Adrenal gland (tissue), 12 donors: ENCODE data around the gene SCRN1. TPM values are rescaled to one million over a fixed set of nuclear protein-coding genes. Genes with fewer than 3 reads are reported as not detected.
"Not testable (repeated sequence)": the region's sequence is repeated elsewhere in the genome, so short reads cannot be mapped to it uniquely, and the experiment has no call there.

Experiments
- DNase-seq, 7 donors: peaks; one replicate each; pipeline ENCODE4 v3.0.0-alpha.2; 2019 to 2020
- H3K27ac ChIP-seq, 5 donors: fragments of 200-600 bp; sonication (generic) in 4 of 5; 1 replicate in 3 of 5; 2 replicates in 2 of 5; pipeline versions ENCODE4 v1.5.1 to v1.8.0; 2016 to 2020; ENCODE audit warnings: mild to moderate bottlenecking in 1 of 5
- H3K27me3 ChIP-seq: fragments of 200-600 bp; 2 replicates; pipeline ENCODE4 v1.8.0; 2021
- H3K36me3 ChIP-seq, 2 donors: fragments of 200-600 bp; replicated peaks in 1 of 2; 1 replicate in 1 of 2; 2 replicates in 1 of 2; pipeline versions ENCODE4 v1.5.1 to v1.8.0; 2018 to 2022
- H3K4me1 ChIP-seq, 2 donors: fragments of 200-600 bp; replicated peaks in 1 of 2; 1 replicate in 1 of 2; 2 replicates in 1 of 2; pipeline versions ENCODE4 v1.5.1 to v1.8.0; 2018 to 2021
- H3K4me3 ChIP-seq, 4 donors: fragments of 200-600 bp; sonication (generic) in 3 of 4; one replicate each; pipeline ENCODE4 v1.5.1; 2016 to 2018
- H3K9me3 ChIP-seq, 3 donors: fragments of 200-600 bp; sonication (generic) in 1 of 3; replicated peaks in 1 of 3; 1 replicate in 2 of 3; 2 replicates in 1 of 3; pipeline versions ENCODE4 v1.5.1 to v1.8.0; 2016 to 2021
- CTCF ChIP-seq, 6 experiments: fragments of 450-650 bp in 4 of 6; fragments of 200-600 bp in 2 of 6; sonication (generic) in 1 of 6; IDR thresholded peaks; 1 replicate in 5 of 6; 2 replicates in 1 of 6; pipeline versions ENCODE4 v1.5.1 to v1.8.0; 2016 to 2021; ENCODE audit warnings: antibody characterized with exemption in 6 of 6, mild to moderate bottlenecking in 2 of 6, moderate library complexity in 1 of 6
- POLR2A ChIP-seq, 2 donors: fragments of 450-650 bp; IDR thresholded peaks; one replicate each; pipeline ENCODE4 v1.6.1; 2017; ENCODE audit warnings: antibody characterized with exemption in 2 of 2, mild to moderate bottlenecking in 2 of 2, moderate library complexity in 1 of 2
- WGBS, 4 donors: extraction: QIAGEN DNeasy Blood & Tissue Kit in 2 of 4; methylation state at CpG; one replicate each; pipeline versions ENCODE4 v1.1.5 to v1.1.7; 2013 to 2017; 5-methylcytosine and 5-hydroxymethylcytosine counted together
- intact Hi-C, 2 donors: fragments of 100-400 bp; cut with DNase I; formaldehyde crosslinking; loops; one replicate each; pipeline versions ENCODE4 v1.14.1 to v1.15.0; 2022 to 2023
- polyA plus RNA-seq, 3 donors: library from polyadenylated mRNA; stranded (reverse); fragments of 200-250 nt in 2 of 3; fragments of 350-450 nt in 1 of 3; fragmentation: Illumina TruSeq in 1 of 3; extraction: RNeasy Lipid Tissue Mini Kit (QIAGEN cat#74804) in 1 of 3; gene quantifications; one replicate each; pipeline ENCODE4 v1.2.3, GENCODE V29; 2013 to 2014
- total RNA-seq, 9 donors: library from RNA; depleted of rRNA in 4 of 9; stranded (reverse); fragments of >200 nt in 4 of 9; fragments of 120-200 nt in 1 of 9; fragmentation: NEBNext Ultra II Directional in 1 of 9; extraction: Animal tissue kit (Norgen Biotek cat#: 25700) in 1 of 9; gene quantifications; one replicate each; pipeline versions ENCODE4 v1.1.0 to v1.2.4, GENCODE V29; 2013 to 2023
- donor health status: healthy with polysubstance abuse.
- donor health status: Bipolar disorder and iron deficiency.
- donor health status: DM: yes; HTN: yes; CAD: no.
- donor health status: DM: no; HTN: no; CAD: no.
- donor health status: DM: no; HTN: no; CAD: no.
- donor health status: DM: yes; HTN: yes; CAD: no.

Gene SCRN1
- total and polyA plus RNA-seq, 12 donors, result 8.2 to 75.9 (median 50.2) TPM

GRCh38 chr7:29892231-29892630 lies 97.4 kb downstream of the SCRN1 start:
- Histone ChIP-seq H3K9me3 (no peaks in the 10 kb centered on the region), H3K4me1 (no peaks in the 10 kb centered on the region), H3K27ac (no peak overlapping the region), H3K27me3 (no peaks in the 10 kb centered on the region), H3K36me3 (no peaks in the 10 kb centered on the region), H3K4me3 (no peak overlapping the region)
- TF ChIP-seq CTCF (IDR thresholded peaks at IDR 0.05) (no peak), POLR2A (IDR thresholded peaks at IDR 0.05) (no peak)
- no peak for DNase-seq
- 83 to 97% (median 90%) methylated on average over 4 to 5 of the region's 5 CpGs for WGBS, 4 donors
- intact Hi-C loops, result no loop called here

GRCh38 chr7:29891766-29892165 lies 97.8 kb downstream of the SCRN1 start:
- no peak overlapping the region for H3K4me3 ChIP-seq
- intact Hi-C loops, result no loop called here
- H3K9me3 ChIP-seq, result no peaks in the 10 kb centered on the region
- no peaks in the 10 kb centered on the region for H3K27me3 ChIP-seq
- no peak for DNase-seq
- no peaks in the 10 kb centered on the region for H3K4me1 ChIP-seq
- no peaks in the 10 kb centered on the region for H3K36me3 ChIP-seq
- no peak overlapping the region for H3K27ac ChIP-seq
- TF ChIP-seq CTCF (IDR thresholded peaks at IDR 0.05) (no peak), POLR2A (IDR thresholded peaks at IDR 0.05) (no peak)
- 70 to 84% (median 80%) methylated on average over 3 to 4 of the region's 4 CpGs for WGBS, 4 donors

- intact Hi-C loops, H3K9me3 ChIP-seq, H3K4me1 ChIP-seq, H3K27ac ChIP-seq, H3K4me3 ChIP-seq, H3K36me3 ChIP-seq, DNase-seq, H3K27me3 ChIP-seq: not testable (repeated sequence)
- WGBS, 4 donors, result 70 to 84% (median 82%) methylated on average over 2 to 12 of the region's 14 CpGs; no CpG with 5 or more reads in 1 of the 4 donors
Measured at GRCh38 chr7:29890786-29891185, 98.8 kb downstream of the SCRN1 start.

GRCh38 chr7:29890251-29890650 lies 99.3 kb downstream of the SCRN1 start:
- Histone ChIP-seq H3K27me3 (no peaks in the 10 kb centered on the region), H3K36me3 (no peaks in the 10 kb centered on the region), H3K4me3 (no peak overlapping the region), H3K4me1 (no peaks in the 10 kb centered on the region), H3K27ac (no peak overlapping the region), H3K9me3 (no peaks in the 10 kb centered on the region)
- 84 to 96% (median 92%) methylated on average over 4 of the region's 4 CpGs for WGBS, 4 donors
- DNase-seq, result no peak
- TF ChIP-seq POLR2A (IDR thresholded peaks at IDR 0.05) (no peak), CTCF (IDR thresholded peaks at IDR 0.05) (no peak)
- intact Hi-C loops, result no loop called here

GRCh38 chr7:29889288-29889687 lies 100.3 kb downstream of the SCRN1 start:
- TF ChIP-seq CTCF (IDR thresholded peaks at IDR 0.05) (no peak), POLR2A (IDR thresholded peaks at IDR 0.05) (no peak)
- DNase-seq, result no peak
- no peaks in the 10 kb centered on the region for H3K36me3 ChIP-seq
- WGBS, 4 donors, result 94 to 97% (median 95%) methylated on average over 5 of the region's 5 CpGs
- no peaks in the 10 kb centered on the region for H3K9me3 ChIP-seq
- no peak overlapping the region for H3K27ac ChIP-seq
- no peaks in the 10 kb centered on the region for H3K4me1 ChIP-seq
- no peaks in the 10 kb centered on the region for H3K27me3 ChIP-seq
- intact Hi-C loops, result no loop called here
- no peak overlapping the region for H3K4me3 ChIP-seq
